SK-N-MC (cell line): ENCODE results near the gene IFT57.

Experiments used
- DNase-seq: peaks from one replicate; pipeline ENCODE4 v3.0.0-alpha.2; 2011; ENCODE audit warnings: low read depth, low spot score
- H3K27ac ChIP-seq: fragments of 200-600 bp; sonication (generic); 2 replicates; pipeline ENCODE4 v1.5.1; 2016; ENCODE audit warnings: mixed run types
- H3K36me3 ChIP-seq: fragments of 200-600 bp; sonication (generic); 2 replicates; pipeline ENCODE4 v1.6.1; 2017; ENCODE audit warnings: antibody characterized with exemption, low read length, mixed read lengths; ENCODE audit not compliant: insufficient read depth
- H3K4me3 ChIP-seq: fragments of 200-600 bp; sonication (generic); 2 replicates; pipeline ENCODE4 v1.5.1; 2016
- H3K9ac ChIP-seq: fragments of 200-600 bp; sonication (generic); 2 replicates; pipeline ENCODE4 v1.8.0; 2017; ENCODE audit warnings: mixed run types, mixed read lengths; ENCODE audit not compliant: insufficient read length
- H3K9me3 ChIP-seq: fragments of 200-600 bp; sonication (generic); 2 replicates; pipeline ENCODE4 v1.6.1; 2017; ENCODE audit warnings: low read depth, mild to moderate bottlenecking, antibody characterized with exemption, low read length, moderate library complexity, mixed read lengths
- EZH2 ChIP-seq: fragments of 200-600 bp; sonication (generic); IDR thresholded peaks from one replicate; pipeline ENCODE4 v1.6.1; 2017; ENCODE audit warnings: antibody characterized with exemption
- FOXP2 ChIP-seq: optimal IDR thresholded peaks from 2 replicates; pipeline ENCODE3; 2011; ENCODE audit warnings: mild to moderate bottlenecking, moderate library complexity; ENCODE audit not compliant: insufficient read depth; ENCODE audit errors: extremely low read length, control extremely low read depth
- POLR2AphosphoS5 ChIP-seq: IDR thresholded peaks from 2 replicates; pipeline ENCODE4 v1.6.1; 2012; ENCODE audit warnings: mild to moderate bottlenecking, low read depth, low read length, borderline replicate concordance

IFT57 gene

DNA sequence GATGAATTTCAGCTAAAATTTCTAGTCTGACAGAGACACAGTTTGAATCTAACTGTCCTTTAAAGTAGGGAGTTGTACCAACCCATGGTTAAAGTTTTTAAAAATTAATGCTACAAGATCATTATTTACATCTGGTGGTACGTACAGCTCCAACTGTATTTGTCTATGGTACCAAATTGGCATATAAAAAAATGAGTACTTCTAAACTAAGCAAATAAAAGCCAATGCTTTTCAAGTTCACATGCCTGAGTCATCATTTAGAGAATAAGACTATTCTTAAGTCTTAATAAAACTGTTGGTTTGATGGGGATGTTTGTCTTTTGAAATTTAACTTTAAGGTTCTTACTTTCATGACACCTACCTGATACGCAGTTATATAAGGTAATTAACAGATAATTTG, 21.0 kb upstream of the IFT57 start:
- H3K9me3 ChIP-seq: no peaks in the 10 kb centered on the region
- no peak overlapping the region for H3K27ac ChIP-seq
- no peak overlapping the region for H3K9ac ChIP-seq
- DNase-seq: no peak
- H3K4me3 ChIP-seq: no peak overlapping the region
- no peak for TF ChIP-seq EZH2
- no peak for TF ChIP-seq FOXP2
- no peak for TF ChIP-seq POLR2AphosphoS5
- no peaks in the 10 kb centered on the region for H3K36me3 ChIP-seq

DNA sequence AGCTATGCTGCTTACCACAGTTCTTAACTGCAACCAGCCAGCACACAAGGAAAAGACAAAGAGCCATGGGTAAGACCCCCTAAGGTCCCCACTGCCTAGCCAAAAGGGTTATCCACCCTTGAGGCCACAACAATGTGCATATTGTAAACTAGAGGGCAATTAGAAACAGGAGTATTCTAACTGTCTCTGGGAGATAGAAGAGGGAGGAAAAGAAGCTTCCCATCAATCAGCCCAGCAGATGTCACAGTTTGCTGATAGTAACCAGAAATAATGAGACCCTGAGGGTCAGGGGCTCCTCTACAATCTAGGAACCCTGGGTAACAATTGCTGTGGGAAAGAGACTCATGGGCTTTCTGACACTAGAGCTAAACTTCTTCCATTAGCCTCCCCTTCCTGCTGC, 20.6 kb upstream of the IFT57 start:
- H3K9me3 ChIP-seq: no peaks in the 10 kb centered on the region
- H3K27ac ChIP-seq: no peak overlapping the region

DNA sequence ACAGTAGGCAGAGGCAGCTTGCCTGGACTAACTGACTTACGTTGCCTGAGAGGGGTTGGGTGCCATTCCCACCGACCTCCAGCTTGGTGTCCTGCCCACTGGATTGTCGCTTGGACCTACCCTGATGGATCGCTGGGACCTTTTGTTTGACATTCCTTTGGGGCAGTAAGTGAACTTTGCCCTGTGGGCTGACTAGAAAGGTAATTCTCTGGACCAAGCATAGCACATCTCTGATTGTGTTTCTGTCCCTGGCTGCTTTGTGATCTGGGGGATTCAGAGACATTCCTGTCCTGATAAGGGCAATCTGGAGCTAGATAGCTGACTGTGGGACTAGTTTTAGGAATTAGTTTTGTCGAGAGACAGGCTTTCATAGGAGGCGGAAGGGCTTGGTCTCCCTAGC, 19.5 kb upstream of the IFT57 start:
- no peak overlapping the region for H3K27ac ChIP-seq
- H3K36me3 ChIP-seq: no peaks in the 10 kb centered on the region
- no peak overlapping the region for H3K4me3 ChIP-seq
- H3K9ac ChIP-seq: no peak overlapping the region
- TF ChIP-seq FOXP2: no peak
- no peak for TF ChIP-seq EZH2
- TF ChIP-seq POLR2AphosphoS5: no peak
- H3K9me3 ChIP-seq: no peaks in the 10 kb centered on the region
- DNase-seq: no peak

More for the DNA sequence above, 20.6 kb upstream of the IFT57 start:
- H3K4me3 ChIP-seq: no peak overlapping the region
- no peak for DNase-seq
- no peak for TF ChIP-seq FOXP2
- TF ChIP-seq EZH2: no peak
- no peak for TF ChIP-seq POLR2AphosphoS5
- no peak overlapping the region for H3K9ac ChIP-seq
- H3K36me3 ChIP-seq: no peaks in the 10 kb centered on the region

DNA sequence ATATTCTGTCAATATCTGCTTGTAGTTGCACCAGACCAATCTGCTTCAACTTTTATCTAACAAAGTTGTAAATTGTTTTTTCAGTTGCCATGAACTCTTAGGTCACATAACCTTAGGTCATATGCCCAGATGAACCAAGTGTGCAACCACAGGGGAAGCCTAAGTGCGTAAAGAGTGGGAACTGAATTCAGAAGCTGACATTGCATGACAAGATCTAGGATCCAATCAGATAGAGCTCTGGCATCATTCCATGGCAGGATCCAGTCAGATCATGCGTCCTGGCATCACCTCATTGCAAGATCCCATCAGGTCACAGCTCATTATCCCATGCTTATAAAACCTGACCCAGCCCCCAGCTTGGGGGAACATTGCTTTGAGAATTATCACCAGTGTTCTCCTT, 18.9 kb upstream of the IFT57 start:
- Histone ChIP-seq H3K9ac (no peak overlapping the region), H3K27ac (no peak overlapping the region), H3K4me3 (no peak overlapping the region), H3K9me3 (no peaks in the 10 kb centered on the region), H3K36me3 (no peaks in the 10 kb centered on the region)
- TF ChIP-seq FOXP2 (no peak), POLR2AphosphoS5 (no peak), EZH2 (no peak)
- DNase-seq: no peak

DNA sequence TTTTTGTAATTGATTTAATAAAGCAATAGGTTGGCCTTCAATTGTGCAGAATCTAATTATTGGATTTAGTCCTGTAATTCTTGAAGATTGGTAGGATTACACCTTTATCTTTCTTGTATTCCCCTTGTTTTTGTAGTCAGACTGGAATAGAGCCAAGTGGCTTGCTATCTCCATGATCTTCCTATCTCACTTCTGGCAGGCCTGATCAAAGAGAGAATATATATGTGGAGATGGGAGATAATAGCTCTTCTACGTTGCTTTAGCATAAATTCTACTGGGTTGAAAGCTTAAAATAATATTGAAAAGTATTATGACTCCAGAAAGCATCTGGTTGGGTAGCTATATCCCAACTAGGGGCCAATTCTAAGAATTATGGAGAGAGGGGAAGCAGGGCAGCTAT, 16.9 kb upstream of the IFT57 start:
- Histone ChIP-seq H3K9ac (no peak overlapping the region), H3K36me3 (no peaks in the 10 kb centered on the region), H3K9me3 (no peaks in the 10 kb centered on the region), H3K27ac (no peak overlapping the region), H3K4me3 (no peak overlapping the region)
- DNase-seq: no peak
- no peak for TF ChIP-seq POLR2AphosphoS5
- TF ChIP-seq FOXP2: no peak
- TF ChIP-seq EZH2: no peak

DNA sequence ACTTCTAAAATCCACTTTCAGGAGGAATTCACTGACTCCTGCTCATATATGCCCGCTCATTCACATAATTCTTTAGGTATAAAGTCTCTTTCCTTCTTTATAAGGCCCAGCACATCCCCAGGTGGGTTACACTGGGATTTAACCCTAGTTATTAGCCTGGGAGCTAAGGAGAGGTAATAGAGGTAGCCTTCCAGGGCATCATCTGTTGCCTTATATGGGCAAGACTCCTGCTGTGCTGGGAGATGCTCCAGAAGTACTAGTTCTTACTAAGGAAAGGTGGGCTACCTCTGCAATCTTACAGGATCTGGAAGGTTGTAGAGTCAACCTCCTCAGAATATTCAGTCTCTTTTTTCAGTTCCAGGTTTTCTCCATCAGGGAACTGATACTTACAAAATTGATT, 13.1 kb upstream of the IFT57 start:
- H3K36me3 ChIP-seq: no peaks in the 10 kb centered on the region
- H3K9me3 ChIP-seq: no peaks in the 10 kb centered on the region
- DNase-seq: no peak
- H3K9ac ChIP-seq: no peak overlapping the region
- H3K4me3 ChIP-seq: no peak overlapping the region
- TF ChIP-seq EZH2 (no peak), FOXP2 (no peak)
- H3K27ac ChIP-seq: no peak overlapping the region

DNA sequence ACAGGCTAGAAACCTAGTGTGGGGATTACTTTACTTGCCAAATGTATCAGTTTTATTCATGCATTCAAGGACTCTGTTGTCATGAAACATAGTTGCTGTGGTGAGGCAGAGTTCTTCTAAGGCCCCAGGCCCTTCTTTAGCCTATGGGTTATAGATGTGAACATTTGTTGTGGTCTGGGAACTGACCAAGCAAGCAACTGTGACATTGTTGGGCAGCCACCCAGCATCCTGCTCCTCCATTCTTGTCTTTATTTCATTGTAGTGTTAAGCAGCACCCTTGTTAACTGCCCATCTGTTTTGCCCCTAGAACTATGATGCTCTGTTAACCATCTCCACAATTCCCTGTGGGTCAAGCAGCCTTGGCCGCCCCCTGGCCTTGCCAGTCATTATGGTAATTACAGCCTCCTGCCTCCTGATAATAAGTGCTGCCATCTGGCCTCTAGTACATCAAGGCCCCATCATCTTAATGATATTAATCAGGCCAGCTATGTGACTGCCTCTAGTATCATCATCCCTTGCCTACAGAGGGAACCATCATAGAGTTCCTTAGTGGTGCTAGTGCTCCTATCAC, 12.2 kb upstream of the IFT57 start:
- DNase-seq: no peak
- H3K9ac ChIP-seq: no peak overlapping the region
- TF ChIP-seq EZH2: no peak
- TF ChIP-seq FOXP2: no peak
- TF ChIP-seq POLR2AphosphoS5: no peak

DNA sequence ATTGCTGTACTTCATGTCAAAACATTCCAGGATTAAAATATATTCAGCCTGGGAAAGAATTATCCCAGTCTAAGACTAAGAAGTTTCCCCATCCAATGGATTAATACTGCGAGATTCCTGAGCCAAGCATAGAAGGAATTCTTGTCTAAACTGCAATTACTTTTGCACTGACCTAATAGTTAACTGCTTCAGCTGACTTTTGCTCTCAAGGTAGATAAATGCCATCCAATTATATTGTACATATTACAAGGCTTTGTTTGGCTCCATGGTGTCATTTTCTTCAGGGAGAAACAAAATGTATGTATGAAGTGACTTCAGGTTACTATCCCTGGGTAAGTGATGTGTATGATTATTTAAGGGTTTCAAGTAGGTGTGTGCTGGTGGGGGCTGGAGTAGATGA, 6.1 kb upstream of the IFT57 start:
- H3K27ac ChIP-seq: no peak overlapping the region
- H3K9ac ChIP-seq: no peak overlapping the region
- no peak for DNase-seq

More for the DNA sequence above, 12.2 kb upstream of the IFT57 start:
- Histone ChIP-seq H3K4me3 (no peak overlapping the region), H3K9me3 (no peaks in the 10 kb centered on the region), H3K36me3 (no peaks in the 10 kb centered on the region), H3K27ac (no peak overlapping the region)

DNA sequence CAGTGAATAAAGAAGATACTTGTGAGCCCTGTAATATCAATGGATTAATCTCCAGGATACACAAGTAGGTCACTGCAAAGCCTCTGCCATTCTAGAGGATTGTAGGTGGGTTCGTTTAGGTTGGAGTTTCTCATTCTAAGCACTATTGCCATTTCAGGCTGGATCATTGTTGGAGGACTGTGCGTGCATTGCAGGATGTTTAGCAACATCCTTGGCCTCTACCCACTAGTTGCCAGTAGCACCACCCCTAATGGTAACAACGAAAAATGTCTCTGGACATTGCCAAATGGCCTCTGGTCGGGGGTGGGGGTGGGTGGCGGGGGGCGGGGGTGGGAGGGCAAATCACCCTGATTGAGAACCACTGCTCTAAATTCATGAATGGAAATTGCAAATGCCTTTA, 4.9 kb upstream of the IFT57 start:
- no peak for DNase-seq
- Histone ChIP-seq H3K9ac (no peak overlapping the region), H3K9me3 (no peaks in the 10 kb centered on the region), H3K4me3 (no peak overlapping the region), H3K36me3 (no peaks in the 10 kb centered on the region), H3K27ac (no peak overlapping the region)
- no peak for TF ChIP-seq EZH2
- TF ChIP-seq POLR2AphosphoS5: no peak
- no peak for TF ChIP-seq FOXP2

More for the DNA sequence above, 6.1 kb upstream of the IFT57 start:
- Histone ChIP-seq H3K4me3 (no peak overlapping the region), H3K9me3 (no peaks in the 10 kb centered on the region), H3K36me3 (no peaks in the 10 kb centered on the region)
- TF ChIP-seq POLR2AphosphoS5: no peak
- no peak for TF ChIP-seq EZH2
- TF ChIP-seq FOXP2: no peak

DNA sequence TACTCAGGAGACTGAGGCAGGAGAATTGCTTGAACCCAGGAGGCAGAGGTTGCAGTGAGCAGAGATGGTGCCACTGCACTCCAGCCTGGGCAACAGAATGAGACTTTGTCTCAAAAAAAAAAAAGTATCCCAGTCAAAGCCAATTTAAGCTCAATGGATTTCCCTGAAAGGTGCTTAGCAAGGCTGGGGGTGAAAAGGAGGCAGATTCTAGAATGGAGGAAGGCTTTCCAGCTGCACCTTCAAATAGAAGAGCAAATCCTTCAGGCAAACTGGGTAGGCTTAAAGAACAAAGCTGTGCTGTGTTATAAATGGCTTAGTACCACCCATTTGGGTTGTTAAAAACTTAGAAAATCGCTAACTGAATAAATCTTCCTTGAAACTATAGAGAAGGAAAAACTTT, 3.0 kb upstream of the IFT57 start:
- no peak for DNase-seq
- no peak overlapping the region for H3K27ac ChIP-seq
- H3K4me3 ChIP-seq: no peak overlapping the region
- H3K36me3 ChIP-seq: no peaks in the 10 kb centered on the region
- TF ChIP-seq POLR2AphosphoS5 (no peak), EZH2 (no peak)
- no peak overlapping the region for H3K9ac ChIP-seq
- H3K9me3 ChIP-seq: no peaks in the 10 kb centered on the region
